Right lobe of liver (tissue), 6 donors: Measurements from ENCODE around the gene FTO. TPM values are rescaled to one million over a fixed set of nuclear protein-coding genes. Genes with fewer than 3 reads are reported as not detected.

Experiments used
- ATAC-seq, 4 donors: fragments of 200-7000 bp; cut with Tn5 transposase; one replicate each; pipeline ENCODE4 v1.9.1; 2020; ENCODE audit warnings: mild to moderate bottlenecking in 4 of 4, moderate library complexity in 4 of 4
- DNase-seq, 3 donors: peaks; one replicate each; pipeline ENCODE4 v3.0.0-alpha.2; 2020
- H3K27ac ChIP-seq, 3 donors: fragments of 200-600 bp; one replicate each; pipeline ENCODE4 v1.8.0; 2022
- H3K27me3 ChIP-seq, 2 donors: fragments of 200-600 bp; one replicate each; pipeline ENCODE4 v1.8.0; 2022
- H3K36me3 ChIP-seq, 4 donors: fragments of 200-600 bp; sonication (generic) in 1 of 4; one replicate each; pipeline versions ENCODE4 v1.5.1 to v1.8.0; 2017 to 2022; ENCODE audit warnings: control low read depth in 1 of 4
- H3K4me1 ChIP-seq, 4 donors: fragments of 200-600 bp; sonication (generic) in 1 of 4; one replicate each; pipeline versions ENCODE4 v1.5.1 to v1.8.0; 2017 to 2022; ENCODE audit warnings: control low read depth in 1 of 4
- H3K4me3 ChIP-seq, 3 donors: fragments of 200-600 bp; one replicate each; pipeline ENCODE4 v1.8.0; 2022
- H3K9me3 ChIP-seq, 4 donors: fragments of 200-600 bp; sonication (generic) in 1 of 4; one replicate each; pipeline versions ENCODE4 v1.5.1 to v1.8.0; 2017 to 2022; ENCODE audit warnings: control low read depth in 1 of 4
- POLR2A ChIP-seq: fragments of 450-650 bp; IDR thresholded peaks from one replicate; pipeline ENCODE4 v1.6.1; 2017; ENCODE audit warnings: antibody characterized with exemption, mild to moderate bottlenecking
- WGBS: methylation state at CpG from one replicate; pipeline ENCODE4 v1.1.6; 2018; ENCODE audit warnings: low coverage, low lambda C conversion rate; ENCODE audit not compliant: insufficient coverage; ENCODE audit errors: missing lambda C conversion rate; 5-methylcytosine and 5-hydroxymethylcytosine counted together
- intact Hi-C, 2 donors: fragments of 100-400 bp; cut with DNase I; formaldehyde crosslinking; loops; one replicate each; pipeline versions ENCODE4 v1.11.2 to v1.14.1; 2022
- long read RNA-seq: library from polyadenylated mRNA; unstranded; transcript quantifications from one replicate; pipeline ENCODE4 v2.0.0, GENCODE V29; 2019
- total RNA-seq, 6 experiments: library from RNA; depleted of rRNA in 2 of 6; stranded (reverse); fragments of >200 nt in 2 of 6; fragmentation: NEBNext Ultra II Directional in 3 of 6; extraction: Animal tissue kit (Norgen Biotek cat#: 25700) in 3 of 6; gene quantifications; one replicate each; pipeline versions ENCODE4 v1.1.0 to v1.2.4, GENCODE V29; 2016 to 2023
- TF ChIP-seq, protein P1 (sequence below), 4 donors: fragments of 200-600 bp in 3 of 4; fragments of 450-650 bp in 1 of 4; IDR thresholded peaks; one replicate each; pipeline versions ENCODE4 v1.5.1 to v1.8.0; 2016 to 2022; ENCODE audit warnings: antibody characterized with exemption in 4 of 4, mild to moderate bottlenecking in 2 of 4
- donor health status: DM: no; HTN: yes; CAD: no.
- donor health status: DM: no; HTN: no; CAD: no.
- donor health status: DM: no; HTN: no; CAD: no.
- donor health status: DM: no; HTN: yes; CAD: no.
- donor health status: DM: no; HTN: yes; CAD: no.

Gene FTO
- total RNA-seq = 10 to 100 TPM; 28.9 to 51.6 (median 33.6) TPM
- long read RNA-seq, partial matches to known transcripts = 0 of 1 reads
- long read RNA-seq, other reads (novel, unspliced or antisense) = 1 of 1 reads

DNA sequence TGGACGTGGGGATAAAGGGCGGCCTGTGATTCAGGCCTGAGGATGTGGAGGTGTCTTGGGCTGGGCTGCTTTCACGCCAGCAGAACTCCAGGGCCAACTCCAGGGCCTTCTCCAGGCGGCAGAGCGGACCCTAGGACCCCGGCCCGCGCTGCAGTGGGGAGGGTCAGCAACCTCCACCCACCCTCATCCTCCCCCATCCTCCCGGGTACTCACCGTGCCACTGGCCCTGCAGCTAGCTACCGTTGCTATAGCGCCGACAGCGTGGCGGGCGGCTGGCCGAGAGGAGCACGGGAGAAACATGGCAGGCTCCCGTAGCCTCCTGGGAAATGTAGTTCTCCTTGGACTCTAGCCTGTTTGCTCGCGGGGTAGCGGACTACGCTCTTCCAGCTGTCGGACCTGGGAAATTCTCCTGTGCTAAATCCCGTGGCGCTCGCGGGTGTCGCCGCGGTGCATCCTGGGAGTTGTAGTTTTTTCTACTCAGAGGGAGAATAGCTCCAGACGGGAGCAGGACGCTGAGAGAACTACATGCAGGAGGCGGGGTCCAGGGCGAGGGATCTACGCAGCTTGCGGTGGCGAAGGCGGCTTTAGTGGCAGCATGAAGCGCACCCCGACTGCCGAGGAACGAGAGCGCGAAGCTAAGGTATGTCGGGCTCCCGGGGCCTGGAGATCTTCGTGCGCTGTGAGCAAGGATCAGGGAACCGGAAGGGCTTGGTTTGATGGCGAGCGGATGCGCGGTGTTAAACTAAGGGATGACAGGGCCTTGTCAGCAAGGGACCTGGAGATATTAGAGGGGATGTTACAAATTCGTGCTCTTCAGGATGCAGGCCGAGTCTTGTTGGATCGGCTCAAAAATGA lies at the start of gene FTO, which contains the start of gene RPGRIP1L:
Gene FTO, plus strand, starts transcription at position 567 of the 855 bp plus-strand sequence.
Gene RPGRIP1L, minus strand, starts transcription at position 270 of the 855 bp plus-strand sequence. CDS start 3,136 bp downstream, outside the sequence.
- ATAC-seq (peak; percentile 99), DNase-seq (peak; percentile 96 to 99 (median 97))
- H3K4me3 ChIP-seq = peak within 1 kb of the TSS; percentile 49 to 91 (median 90)
- intact Hi-C loops = no loop called here
- no peaks in the 10 kb centered on the region for H3K27me3 ChIP-seq
- no peaks in the 10 kb centered on the region for H3K9me3 ChIP-seq
- no peak for TF ChIP-seq POLR2A
- TF ChIP-seq, protein P1, sequence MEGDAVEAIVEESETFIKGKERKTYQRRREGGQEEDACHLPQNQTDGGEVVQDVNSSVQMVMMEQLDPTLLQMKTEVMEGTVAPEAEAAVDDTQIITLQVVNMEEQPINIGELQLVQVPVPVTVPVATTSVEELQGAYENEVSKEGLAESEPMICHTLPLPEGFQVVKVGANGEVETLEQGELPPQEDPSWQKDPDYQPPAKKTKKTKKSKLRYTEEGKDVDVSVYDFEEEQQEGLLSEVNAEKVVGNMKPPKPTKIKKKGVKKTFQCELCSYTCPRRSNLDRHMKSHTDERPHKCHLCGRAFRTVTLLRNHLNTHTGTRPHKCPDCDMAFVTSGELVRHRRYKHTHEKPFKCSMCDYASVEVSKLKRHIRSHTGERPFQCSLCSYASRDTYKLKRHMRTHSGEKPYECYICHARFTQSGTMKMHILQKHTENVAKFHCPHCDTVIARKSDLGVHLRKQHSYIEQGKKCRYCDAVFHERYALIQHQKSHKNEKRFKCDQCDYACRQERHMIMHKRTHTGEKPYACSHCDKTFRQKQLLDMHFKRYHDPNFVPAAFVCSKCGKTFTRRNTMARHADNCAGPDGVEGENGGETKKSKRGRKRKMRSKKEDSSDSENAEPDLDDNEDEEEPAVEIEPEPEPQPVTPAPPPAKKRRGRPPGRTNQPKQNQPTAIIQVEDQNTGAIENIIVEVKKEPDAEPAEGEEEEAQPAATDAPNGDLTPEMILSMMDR (IDR thresholded peaks at IDR 0.05) = peak in 1 of 4 donors; percentile 26
- WGBS = 0% methylated on average over 20 of the region's 57 CpGs
- peak within 1 kb of the TSS in 2 of 3 donors; percentile 22 to 41 for H3K27ac ChIP-seq
- H3K36me3 ChIP-seq = no peaks in the 10 kb centered on the region
- H3K4me1 ChIP-seq = peaks cover 0 to 8% (median 4%) of the 10 kb centered on the region in 4 donors

DNA sequence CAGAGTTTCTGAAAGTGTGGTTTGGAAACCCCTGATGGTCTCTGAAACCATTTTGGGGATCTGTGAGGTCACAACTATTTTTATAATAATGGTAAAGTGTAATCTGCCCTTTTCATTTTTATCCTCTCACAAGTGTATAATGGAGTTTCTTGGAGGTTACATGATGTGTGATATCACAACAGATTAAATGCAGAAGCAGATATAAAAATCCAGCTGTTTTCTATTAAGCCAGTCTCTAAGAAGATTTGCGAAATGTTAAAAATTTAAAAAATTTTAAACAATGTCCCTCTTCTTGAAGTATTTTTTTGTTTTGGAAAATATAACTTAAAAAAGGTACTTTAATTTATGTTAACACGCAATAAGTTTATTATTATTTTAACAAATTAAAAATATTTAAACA lies 49.0 kb upstream of the FTO start:
- H3K4me3 ChIP-seq = no peak overlapping the region
- H3K27me3 ChIP-seq = no peaks in the 10 kb centered on the region
- DNase-seq (no peak), ATAC-seq (no peak)
- TF ChIP-seq, protein P1 (IDR thresholded peaks at IDR 0.05) = no peak
- no peak for TF ChIP-seq POLR2A
- H3K36me3 ChIP-seq = no peaks in the 10 kb centered on the region
- intact Hi-C loops = no loop called here
- H3K9me3 ChIP-seq = no peaks in the 10 kb centered on the region
- WGBS = 97% methylated on average over 2 of the region's 2 CpGs
- H3K27ac ChIP-seq = no peak overlapping the region
- H3K4me1 ChIP-seq = no peaks in the 10 kb centered on the region

DNA sequence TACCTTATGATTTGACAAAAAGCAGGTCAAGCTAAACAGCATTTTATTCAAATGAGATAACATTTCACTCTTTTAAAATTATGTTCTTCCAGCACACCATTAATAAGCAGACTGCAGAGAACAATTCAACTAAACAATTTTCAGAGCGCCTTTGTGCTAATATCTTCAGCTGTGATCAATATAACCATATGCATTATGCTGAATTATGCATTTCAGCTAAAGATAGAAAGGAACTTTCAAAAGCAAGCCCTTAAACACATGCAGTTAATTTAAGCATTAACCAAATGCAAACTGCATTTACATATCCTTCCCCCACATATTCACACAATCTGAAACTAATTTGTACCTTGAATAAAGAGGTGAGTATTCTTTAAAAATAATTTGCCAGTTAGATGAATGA lies 41.9 kb upstream of the FTO start:
- 88% methylated on average over 1 of the region's 1 CpG for WGBS

DNA sequence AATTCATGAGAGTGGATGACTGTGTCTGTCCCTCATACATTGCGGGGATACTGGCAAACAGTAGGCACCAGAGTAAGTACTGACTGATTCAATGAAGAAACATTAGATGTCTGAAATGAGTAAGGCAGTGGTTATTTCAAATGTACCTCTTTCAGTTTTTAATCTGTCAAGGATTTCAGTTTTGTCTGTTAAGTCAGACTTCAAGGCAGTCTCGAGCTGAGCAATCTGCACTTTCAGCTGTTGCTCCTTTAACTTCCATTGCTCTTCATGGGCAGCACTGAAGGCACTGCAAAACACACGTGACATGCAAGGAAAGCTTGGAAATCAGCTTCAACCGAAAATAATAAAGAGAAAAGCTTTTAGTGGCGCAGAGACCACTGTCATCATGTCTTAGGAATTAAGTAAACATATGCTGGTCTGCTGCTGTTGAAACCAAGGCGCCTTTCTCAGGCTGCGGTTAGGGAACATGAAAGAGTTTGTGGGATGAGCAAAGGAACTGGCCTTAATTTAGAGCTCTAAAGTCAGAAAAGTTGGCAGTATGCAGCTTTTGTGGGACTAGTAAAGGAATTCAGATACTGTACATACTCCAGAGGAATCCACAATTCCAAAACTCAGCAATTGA lies 39.1 kb upstream of the FTO start:
- TF ChIP-seq POLR2A = no peak
- TF ChIP-seq, protein P1 (IDR thresholded peaks at IDR 0.05) = no peak
- H3K27me3 ChIP-seq = no peaks in the 10 kb centered on the region
- ATAC-seq = no peak
- no peaks in the 10 kb centered on the region for H3K36me3 ChIP-seq
- H3K4me1 ChIP-seq = no peaks in the 10 kb centered on the region
- H3K9me3 ChIP-seq = no peaks in the 10 kb centered on the region
- no peak overlapping the region for H3K4me3 ChIP-seq
- no peak overlapping the region for H3K27ac ChIP-seq
- WGBS = 57% methylated on average over 7 of the region's 7 CpGs
- intact Hi-C loops = no loop called here
- DNase-seq = no peak

More for the DNA sequence above, 41.9 kb upstream of the FTO start:
- intact Hi-C loops = no loop called here
- H3K4me3 ChIP-seq = no peak overlapping the region
- H3K9me3 ChIP-seq = no peaks in the 10 kb centered on the region
- ATAC-seq (no peak), DNase-seq (no peak)
- H3K27me3 ChIP-seq = no peaks in the 10 kb centered on the region
- TF ChIP-seq, protein P1 (IDR thresholded peaks at IDR 0.05) = no peak
- TF ChIP-seq POLR2A = no peak
- no peaks in the 10 kb centered on the region for H3K4me1 ChIP-seq
- no peaks in the 10 kb centered on the region for H3K36me3 ChIP-seq
- H3K27ac ChIP-seq = no peak overlapping the region
